HEK293 (cell line): ENCODE data around the gene MAP4K2.

Source experiments
- CTCF ChIA-PET: fragments of 350-600 bp; formaldehyde crosslinking; extraction: SDS; loops from one replicate; lab custom pipeline; 2021; ENCODE audit warnings: antibody characterized with exemption; lab: Yijun Ruan, JAX
- POLR2A ChIA-PET: fragments of 300-600 bp; formaldehyde crosslinking; extraction: SDS; loops from one replicate; lab custom pipeline; 2020; ENCODE audit warnings: antibody characterized with exemption, inconsistent platforms; lab: Yijun Ruan, JAX
- H3K27ac ChIP-seq: fragments of 200-500 bp; sonication (Bioruptor generic); 2 replicates; pipeline ENCODE4 v1.5.1; 2014; ENCODE audit warnings: low read depth, low read length, control low read depth, inconsistent platforms; ENCODE audit errors: extremely low read depth
- H3K36me3 ChIP-seq, 2 experiments: fragments of 200-500 bp in 1 of 2; sonication (Bioruptor generic) in 1 of 2; 1 replicate in 1 of 2; 2 replicates in 1 of 2; pipeline ENCODE4 v1.5.1; 2014 to 2017; ENCODE audit warnings: inconsistent platforms in 2 of 2, low read length in 2 of 2; ENCODE audit not compliant: control insufficient read depth in 2 of 2, insufficient read depth in 1 of 2
- H3K4me1 ChIP-seq: fragments of 200-500 bp; sonication (Bioruptor generic); 2 replicates; pipeline ENCODE4 v1.5.1; 2014; ENCODE audit warnings: mild to moderate bottlenecking, low read length, inconsistent platforms; ENCODE audit not compliant: control insufficient read depth, insufficient read depth
- H3K4me3 ChIP-seq: 2 replicates; pipeline ENCODE4 v1.5.1; 2011; ENCODE audit warnings: low read depth, mild to moderate bottlenecking, control low read depth, low read length, moderate library complexity
- H3K9me3 ChIP-seq: fragments of 200-500 bp; sonication (Bioruptor generic); 2 replicates; pipeline ENCODE4 v1.5.1; 2014; ENCODE audit warnings: low read depth, low read length, inconsistent platforms; ENCODE audit not compliant: control insufficient read depth, insufficient read depth
- GFI1B ChIP-seq: fragments of 450-650 bp; formaldehyde crosslinking; IDR thresholded peaks from 2 replicates; pipeline ENCODE4 v1.5.1; 2016; ENCODE audit warnings: missing biosample characterization, missing genetic modification characterization
- GLIS2 ChIP-seq: fragments of 450-650 bp; formaldehyde crosslinking; IDR thresholded peaks from 2 replicates; pipeline ENCODE4 v1.5.1; 2016; ENCODE audit warnings: missing biosample characterization, missing genetic modification characterization
- HOXD13 ChIP-seq: sonication (generic); formaldehyde crosslinking; IDR thresholded peaks from 2 replicates; pipeline ENCODE4 v1.8.0; 2022; ENCODE audit warnings: missing genetic modification reagents, borderline replicate concordance
- KLF9 ChIP-seq: fragments of 450-650 bp; formaldehyde crosslinking; IDR thresholded peaks from 2 replicates; pipeline ENCODE4 v1.5.1; 2016; ENCODE audit warnings: missing biosample characterization, missing genetic modification characterization, low read depth
- PRDM1 ChIP-seq: fragments of 450-650 bp; formaldehyde crosslinking; IDR thresholded peaks from 2 replicates; pipeline ENCODE4; 2016; ENCODE audit warnings: missing biosample characterization, missing genetic modification characterization
- YY2 ChIP-seq: fragments of 450-650 bp; formaldehyde crosslinking; IDR thresholded peaks from 2 replicates; pipeline ENCODE4 v1.5.1; 2016; ENCODE audit warnings: missing biosample characterization, missing genetic modification characterization
- ZBTB17 ChIP-seq: fragments of 450-650 bp; formaldehyde crosslinking; IDR thresholded peaks from 2 replicates; pipeline ENCODE4 v1.5.1; 2016; ENCODE audit warnings: missing biosample characterization, missing genetic modification characterization
- ZBTB7A ChIP-seq: fragments of 450-650 bp; formaldehyde crosslinking; IDR thresholded peaks from 2 replicates; pipeline ENCODE4 v1.5.1; 2016; ENCODE audit warnings: low read depth, missing biosample characterization, missing genetic modification characterization
- ZIC2 ChIP-seq: fragments of 450-650 bp; formaldehyde crosslinking; IDR thresholded peaks from 2 replicates; pipeline ENCODE4 v1.5.1; 2016; ENCODE audit warnings: missing biosample characterization, missing genetic modification characterization
- ZNF140 ChIP-seq: fragments of 450-650 bp; formaldehyde crosslinking; IDR thresholded peaks from 2 replicates; pipeline ENCODE4 v1.5.1; 2016; ENCODE audit warnings: missing biosample characterization, missing genetic modification characterization
- ZNF23 ChIP-seq: fragments of 450-650 bp; formaldehyde crosslinking; IDR thresholded peaks from 2 replicates; pipeline ENCODE4 v1.5.1; 2016; ENCODE audit warnings: missing biosample characterization, missing genetic modification characterization, borderline replicate concordance
- ZNF24 ChIP-seq: fragments of 450-650 bp; formaldehyde crosslinking; IDR thresholded peaks from 2 replicates; pipeline ENCODE4 v1.5.1; 2016; ENCODE audit warnings: missing biosample characterization, missing genetic modification characterization
- ZNF37A ChIP-seq: fragments of 450-650 bp; IDR thresholded peaks from 2 replicates; pipeline ENCODE4 v1.5.1; 2018; ENCODE audit warnings: missing biosample characterization, missing genetic modification characterization
- ZNF391 ChIP-seq: fragments of 450-650 bp; formaldehyde crosslinking; IDR thresholded peaks from 2 replicates; pipeline ENCODE4 v1.5.1; 2016; ENCODE audit warnings: low read depth, missing biosample characterization, missing genetic modification characterization, borderline replicate concordance
- ZNF404 ChIP-seq: fragments of 450-650 bp; formaldehyde crosslinking; IDR thresholded peaks from 2 replicates; pipeline ENCODE4 v1.5.1; 2017; ENCODE audit warnings: missing biosample characterization, missing genetic modification characterization
- ZNF416 ChIP-seq: fragments of 450-650 bp; formaldehyde crosslinking; IDR thresholded peaks from 2 replicates; pipeline ENCODE4 v1.5.1; 2016; ENCODE audit warnings: missing biosample characterization, missing genetic modification characterization
- ZNF433 ChIP-seq: fragments of 450-650 bp; formaldehyde crosslinking; IDR thresholded peaks from 2 replicates; pipeline ENCODE4 v1.5.1; 2016; ENCODE audit warnings: missing biosample characterization, missing genetic modification characterization, low read depth
- ZNF549 ChIP-seq: fragments of 450-650 bp; IDR thresholded peaks from 2 replicates; pipeline ENCODE4 v1.5.1; 2018; ENCODE audit warnings: missing biosample characterization, missing genetic modification characterization, mild to moderate bottlenecking, inconsistent platforms, moderate library complexity
- ZNF571 ChIP-seq: fragments of 450-650 bp; formaldehyde crosslinking; IDR thresholded peaks from 2 replicates; pipeline ENCODE4 v1.5.0; 2017; ENCODE audit warnings: missing biosample characterization, missing genetic modification characterization
- ZNF585B ChIP-seq: fragments of 450-650 bp; formaldehyde crosslinking; IDR thresholded peaks from 2 replicates; pipeline ENCODE4 v1.5.1; 2016; ENCODE audit warnings: missing biosample characterization, missing genetic modification characterization
- ZNF600 ChIP-seq: fragments of 450-650 bp; formaldehyde crosslinking; IDR thresholded peaks from 2 replicates; pipeline ENCODE4 v1.5.1; 2016; ENCODE audit warnings: missing biosample characterization, missing genetic modification characterization
- ZNF776 ChIP-seq: fragments of 450-650 bp; formaldehyde crosslinking; IDR thresholded peaks from 2 replicates; pipeline ENCODE4 v1.5.0; 2017; ENCODE audit warnings: missing biosample characterization, missing genetic modification characterization, borderline replicate concordance
- ZNF785 ChIP-seq: fragments of 450-650 bp; formaldehyde crosslinking; IDR thresholded peaks from 2 replicates; pipeline ENCODE4 v1.5.1; 2016; ENCODE audit warnings: missing biosample characterization, missing genetic modification characterization
- ZNF791 ChIP-seq: fragments of 450-650 bp; formaldehyde crosslinking; IDR thresholded peaks from 2 replicates; pipeline ENCODE4 v1.5.1; 2016; ENCODE audit warnings: missing biosample characterization, missing genetic modification characterization
- ZSCAN16 ChIP-seq: fragments of 450-650 bp; formaldehyde crosslinking; IDR thresholded peaks from 2 replicates; pipeline ENCODE4 v1.5.1; 2016; ENCODE audit warnings: missing biosample characterization, missing genetic modification characterization
- ZXDB ChIP-seq: fragments of 450-650 bp; formaldehyde crosslinking; IDR thresholded peaks from 2 replicates; pipeline ENCODE4 v1.5.1; 2016; ENCODE audit warnings: missing biosample characterization, missing genetic modification characterization
- TF ChIP-seq, protein P1 (sequence below): fragments of 450-650 bp; formaldehyde crosslinking; IDR thresholded peaks from 2 replicates; pipeline ENCODE4 v1.5.1; 2016; ENCODE audit warnings: missing biosample characterization, missing genetic modification characterization
- TF ChIP-seq, protein P2 (sequence below): fragments of 450-650 bp; formaldehyde crosslinking; IDR thresholded peaks from 2 replicates; pipeline ENCODE4 v1.5.1; 2016; ENCODE audit warnings: missing biosample characterization, missing genetic modification characterization
- TF ChIP-seq, protein P3 (sequence below): fragments of 450-650 bp; formaldehyde crosslinking; IDR thresholded peaks from 2 replicates; pipeline ENCODE4 v1.5.1; 2017; ENCODE audit warnings: missing biosample characterization, missing genetic modification characterization
- TF ChIP-seq, protein P4 (sequence below): fragments of 450-650 bp; formaldehyde crosslinking; IDR thresholded peaks from 2 replicates; pipeline ENCODE4 v1.5.1; 2017; ENCODE audit warnings: missing biosample characterization, missing genetic modification characterization
- TF ChIP-seq, protein P5 (sequence below): fragments of 450-650 bp; formaldehyde crosslinking; IDR thresholded peaks from 2 replicates; pipeline ENCODE4 v1.5.1; 2016; ENCODE audit warnings: missing biosample characterization, missing genetic modification characterization

The MAP4K2 gene

DNA sequence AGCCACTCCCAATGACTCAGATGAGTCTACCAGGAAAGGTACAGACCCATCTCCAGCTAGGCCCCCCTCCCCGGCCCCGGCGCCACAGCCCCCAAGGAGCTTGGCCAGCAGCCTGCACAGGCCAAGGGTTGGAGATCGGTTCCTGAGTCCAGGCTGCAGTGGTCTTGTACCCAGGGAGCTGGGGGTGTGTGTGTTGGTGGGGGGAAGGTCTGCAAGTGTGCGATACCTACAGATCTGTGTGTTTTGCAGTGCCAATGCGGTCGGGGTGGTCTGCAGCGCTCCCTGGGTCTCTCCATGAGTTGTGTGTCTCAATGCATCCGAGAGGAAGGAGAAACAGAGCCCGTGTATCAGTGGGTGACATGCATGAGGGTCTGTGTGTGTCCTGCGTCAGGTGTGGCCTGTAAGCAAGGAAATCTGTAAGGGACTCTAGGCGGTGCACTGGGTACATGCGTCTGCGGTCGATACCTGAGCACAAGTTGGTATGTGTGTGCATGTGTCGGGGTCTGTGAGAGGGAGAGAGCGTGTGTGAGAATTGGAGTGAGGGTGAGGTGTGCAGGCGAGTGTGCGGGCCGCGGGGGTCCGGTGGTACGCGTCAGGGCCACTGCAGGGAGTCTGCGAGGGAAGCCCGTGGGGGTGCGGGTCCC lies 40.8 kb upstream of the MAP4K2 start:
- ChIA-PET CTCF (interaction anchor here (0.7 to 2.0 kb wide), 9 partner anchors 10 to 254 kb away, joined by 3 to 5 read pairs (median 4); no protein-coding TSS in a partner anchor), POLR2A (interaction anchor here (0.6 to 1.5 kb wide), 8 partner anchors 9 to 290 kb away, joined by 3 to 9 read pairs (median 3); partner anchors contain the start of genes MEN1, SF1 and ZNHIT2)
- Histone ChIP-seq H3K36me3 (peaks cover 0 to 3% of the 10 kb centered on the region in 2 experiments; a peak in 1 of 3 replicates), H3K4me1 (no peaks in the 10 kb centered on the region; the same call in 1 of the 2 replicates), H3K27ac (no peak overlapping the region; the same call in 1 of the 2 replicates), H3K4me3 (peak overlapping the region; percentile 50), H3K9me3 (no peaks in the 10 kb centered on the region)
- no peak for TF ChIP-seq GFI1B
- TF ChIP-seq ZNF23: no peak
- no peak for TF ChIP-seq ZXDB (tag by site-specific recombination)
- TF ChIP-seq ZNF600 (tag by site-specific recombination): peak; percentile 50; the same call in 1 of the 2 replicates
- no peak for TF ChIP-seq ZSCAN16 (tag by site-specific recombination)
- TF ChIP-seq ZNF140 (tag by site-specific recombination): no peak
- no peak for TF ChIP-seq ZNF416 (tag by site-specific recombination)
- TF ChIP-seq ZNF549 (tag by site-specific recombination): no peak
- TF ChIP-seq ZNF776 (tag by site-specific recombination): no peak
- TF ChIP-seq, protein P1, sequence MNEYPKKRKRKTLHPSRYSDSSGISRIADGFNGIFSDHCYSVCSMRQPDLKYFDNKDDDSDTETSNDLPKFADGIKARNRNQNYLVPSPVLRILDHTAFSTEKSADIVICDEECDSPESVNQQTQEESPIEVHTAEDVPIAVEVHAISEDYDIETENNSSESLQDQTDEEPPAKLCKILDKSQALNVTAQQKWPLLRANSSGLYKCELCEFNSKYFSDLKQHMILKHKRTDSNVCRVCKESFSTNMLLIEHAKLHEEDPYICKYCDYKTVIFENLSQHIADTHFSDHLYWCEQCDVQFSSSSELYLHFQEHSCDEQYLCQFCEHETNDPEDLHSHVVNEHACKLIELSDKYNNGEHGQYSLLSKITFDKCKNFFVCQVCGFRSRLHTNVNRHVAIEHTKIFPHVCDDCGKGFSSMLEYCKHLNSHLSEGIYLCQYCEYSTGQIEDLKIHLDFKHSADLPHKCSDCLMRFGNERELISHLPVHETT: no peak
- no peak for TF ChIP-seq ZNF433 (tag by site-specific recombination)
- TF ChIP-seq, protein P2, sequence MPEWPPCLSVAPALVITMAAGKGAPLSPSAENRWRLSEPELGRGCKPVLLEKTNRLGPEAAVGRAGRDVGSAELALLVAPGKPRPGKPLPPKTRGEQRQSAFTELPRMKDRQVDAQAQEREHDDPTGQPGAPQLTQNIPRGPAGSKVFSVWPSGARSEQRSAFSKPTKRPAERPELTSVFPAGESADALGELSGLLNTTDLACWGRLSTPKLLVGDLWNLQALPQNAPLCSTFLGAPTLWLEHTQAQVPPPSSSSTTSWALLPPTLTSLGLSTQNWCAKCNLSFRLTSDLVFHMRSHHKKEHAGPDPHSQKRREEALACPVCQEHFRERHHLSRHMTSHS (tag by site-specific recombination): no peak
- TF ChIP-seq YY2 (tag by site-specific recombination): no peak
- TF ChIP-seq, protein P3, sequence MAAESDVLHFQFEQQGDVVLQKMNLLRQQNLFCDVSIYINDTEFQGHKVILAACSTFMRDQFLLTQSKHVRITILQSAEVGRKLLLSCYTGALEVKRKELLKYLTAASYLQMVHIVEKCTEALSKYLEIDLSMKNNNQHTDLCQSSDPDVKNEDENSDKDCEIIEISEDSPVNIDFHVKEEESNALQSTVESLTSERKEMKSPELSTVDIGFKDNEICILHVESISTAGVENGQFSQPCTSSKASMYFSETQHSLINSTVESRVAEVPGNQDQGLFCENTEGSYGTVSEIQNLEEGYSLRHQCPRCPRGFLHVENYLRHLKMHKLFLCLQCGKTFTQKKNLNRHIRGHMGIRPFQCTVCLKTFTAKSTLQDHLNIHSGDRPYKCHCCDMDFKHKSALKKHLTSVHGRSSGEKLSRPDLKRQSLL (tag by site-specific recombination): no peak
- TF ChIP-seq ZBTB17 (tag by site-specific recombination): 0 out of 2 replicates have a peak, but pooled peaks have one; percentile 36
- TF ChIP-seq ZNF24 (tag by site-specific recombination): no peak
- TF ChIP-seq, protein P4, sequence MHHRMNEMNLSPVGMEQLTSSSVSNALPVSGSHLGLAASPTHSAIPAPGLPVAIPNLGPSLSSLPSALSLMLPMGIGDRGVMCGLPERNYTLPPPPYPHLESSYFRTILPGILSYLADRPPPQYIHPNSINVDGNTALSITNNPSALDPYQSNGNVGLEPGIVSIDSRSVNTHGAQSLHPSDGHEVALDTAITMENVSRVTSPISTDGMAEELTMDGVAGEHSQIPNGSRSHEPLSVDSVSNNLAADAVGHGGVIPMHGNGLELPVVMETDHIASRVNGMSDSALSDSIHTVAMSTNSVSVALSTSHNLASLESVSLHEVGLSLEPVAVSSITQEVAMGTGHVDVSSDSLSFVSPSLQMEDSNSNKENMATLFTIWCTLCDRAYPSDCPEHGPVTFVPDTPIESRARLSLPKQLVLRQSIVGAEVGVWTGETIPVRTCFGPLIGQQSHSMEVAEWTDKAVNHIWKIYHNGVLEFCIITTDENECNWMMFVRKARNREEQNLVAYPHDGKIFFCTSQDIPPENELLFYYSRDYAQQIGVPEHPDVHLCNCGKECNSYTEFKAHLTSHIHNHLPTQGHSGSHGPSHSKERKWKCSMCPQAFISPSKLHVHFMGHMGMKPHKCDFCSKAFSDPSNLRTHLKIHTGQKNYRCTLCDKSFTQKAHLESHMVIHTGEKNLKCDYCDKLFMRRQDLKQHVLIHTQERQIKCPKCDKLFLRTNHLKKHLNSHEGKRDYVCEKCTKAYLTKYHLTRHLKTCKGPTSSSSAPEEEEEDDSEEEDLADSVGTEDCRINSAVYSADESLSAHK: no peak
- peak; percentile 33; the same call in 1 of the 2 replicates for TF ChIP-seq ZBTB7A (tag by site-specific recombination)
- no peak for TF ChIP-seq KLF9 (tag by site-specific recombination)
- no peak for TF ChIP-seq ZNF791 (tag by site-specific recombination)
- no peak for TF ChIP-seq ZNF571 (tag by site-specific recombination)
- TF ChIP-seq ZNF585B (tag by site-specific recombination): no peak
- TF ChIP-seq, protein P5, sequence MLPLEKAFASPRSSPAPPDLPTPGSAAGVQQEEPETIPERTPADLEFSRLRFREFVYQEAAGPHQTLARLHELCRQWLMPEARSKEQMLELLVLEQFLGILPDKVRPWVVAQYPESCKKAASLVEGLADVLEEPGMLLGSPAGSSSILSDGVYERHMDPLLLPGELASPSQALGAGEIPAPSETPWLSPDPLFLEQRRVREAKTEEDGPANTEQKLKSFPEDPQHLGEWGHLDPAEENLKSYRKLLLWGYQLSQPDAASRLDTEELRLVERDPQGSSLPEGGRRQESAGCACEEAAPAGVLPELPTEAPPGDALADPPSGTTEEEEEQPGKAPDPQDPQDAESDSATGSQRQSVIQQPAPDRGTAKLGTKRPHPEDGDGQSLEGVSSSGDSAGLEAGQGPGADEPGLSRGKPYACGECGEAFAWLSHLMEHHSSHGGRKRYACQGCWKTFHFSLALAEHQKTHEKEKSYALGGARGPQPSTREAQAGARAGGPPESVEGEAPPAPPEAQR (tag by site-specific recombination): no peak
- TF ChIP-seq HOXD13 (CRISPR knock-in tag): no peak
- peak; percentile 96 for TF ChIP-seq ZIC2 (tag by site-specific recombination)
- no peak for TF ChIP-seq ZNF404 (tag by site-specific recombination)
- TF ChIP-seq ZNF785 (tag by site-specific recombination): no peak
- TF ChIP-seq PRDM1 (tag by site-specific recombination): no peak
- 0 out of 2 replicates have a peak, but pooled peaks have one; percentile 55 for TF ChIP-seq ZNF391 (tag by site-specific recombination)
- TF ChIP-seq GLIS2 (tag by site-specific recombination): peak; percentile 79
- no peak for TF ChIP-seq ZNF37A (tag by site-specific recombination)
